CD4-positive, alpha-beta T cell treated with Interleukin-17A for 4 hours (primary cell): ENCODE measurements around the gene MRPL51.

Source experiments
- DNase-seq: peaks from one replicate; pipeline ENCODE4 v3.0.0-alpha.2; 2020; ENCODE audit warnings: mixed read lengths

MRPL51 gene

GRCh38 chr12:6458281-6459003 lies 34.6 kb downstream of the MRPL51 start:
- DNase-seq = no peak

GRCh38 chr12:6457220-6457945 lies 35.7 kb downstream of the MRPL51 start:
- DNase-seq = no peak

- DNase-seq = peak; percentile 61
Measured at GRCh38 chr12:6452944-6453630, 40.0 kb downstream of the MRPL51 start.

- DNase-seq = peak; percentile 47
Measured at GRCh38 chr12:6452245-6452943, 40.7 kb downstream of the MRPL51 start.

GRCh38 chr12:6451348-6452244 lies 41.5 kb downstream of the MRPL51 start, which contains the start of gene TAPBPL:
Gene TAPBPL (plus strand): TSS chr12:6452042. CDS start chr12:6452249, 207 bp downstream.
- DNase-seq = peak; percentile 81

- no peak for DNase-seq
Measured at GRCh38 chr12:6450869-6451347, 42.2 kb downstream of the MRPL51 start.

GRCh38 chr12:6450091-6450868 lies 42.8 kb downstream of the MRPL51 start:
- no peak for DNase-seq

- DNase-seq = peak; percentile 70
Measured at GRCh38 chr12:6444704-6445688, 48.1 kb downstream of the MRPL51 start, which contains the start of gene CD27. Gene CD27 (plus strand): TSS chr12:6444955. CDS start chr12:6445096, 141 bp downstream.

- DNase-seq = no peak
Measured at GRCh38 chr12:6444031-6444430, 49.0 kb downstream of the MRPL51 start.

GRCh38 chr12:6443361-6443983 lies 49.6 kb downstream of the MRPL51 start:
- DNase-seq = peak; percentile 55

- DNase-seq = no peak
Measured at GRCh38 chr12:6442836-6443235, 50.2 kb downstream of the MRPL51 start.
